ENCODE measurements around the gene ATP1B4. TPM values are rescaled to one million over a fixed set of nuclear protein-coding genes. Genes with fewer than 3 reads are reported as not detected.
A peak's percentile ranks its signal among the peaks of the same experiment; 100 is the strongest.
"Not testable (repeated sequence)": the region's sequence is repeated elsewhere in the genome, so short reads cannot be mapped to it uniquely, and the experiment has no call there.

Gene ATP1B4
- not detected in 2 replicates for total RNA-seq (2014; rRNA removed; shearing (Covaris generic))

DNA sequence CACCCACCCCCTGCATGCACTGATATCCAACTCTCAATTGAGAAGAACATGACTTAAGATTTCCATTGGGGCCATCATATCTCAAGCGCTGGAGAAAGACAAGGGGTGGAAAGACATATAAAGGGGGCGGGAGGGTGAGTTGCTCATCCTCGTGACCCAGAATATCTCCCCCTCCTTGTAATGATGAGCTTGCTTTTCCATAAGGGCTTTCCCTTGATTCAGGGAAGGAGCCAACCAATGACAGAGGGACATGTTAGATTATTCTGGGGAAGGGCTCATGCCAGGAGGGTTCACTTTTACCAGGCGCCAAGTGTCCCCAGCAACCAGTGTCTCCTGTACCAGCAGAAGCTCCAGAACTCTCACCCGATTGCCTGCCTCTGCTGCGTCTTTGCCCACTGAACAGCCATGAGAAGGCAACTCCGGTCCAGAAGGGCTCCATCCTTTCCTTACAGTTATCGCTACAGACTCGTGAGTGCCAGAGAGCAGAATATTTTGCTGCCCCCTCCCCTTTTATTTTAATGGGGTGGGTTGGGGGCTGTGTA, at the start of gene ATP1B4:
Gene ATP1B4 (plus strand): TSS at position 326 of the 542 bp plus-strand sequence. CDS start 80 bp downstream, at position 406.
- no peak for DNase-seq (ENCODE audit: low spot score)

DNA sequence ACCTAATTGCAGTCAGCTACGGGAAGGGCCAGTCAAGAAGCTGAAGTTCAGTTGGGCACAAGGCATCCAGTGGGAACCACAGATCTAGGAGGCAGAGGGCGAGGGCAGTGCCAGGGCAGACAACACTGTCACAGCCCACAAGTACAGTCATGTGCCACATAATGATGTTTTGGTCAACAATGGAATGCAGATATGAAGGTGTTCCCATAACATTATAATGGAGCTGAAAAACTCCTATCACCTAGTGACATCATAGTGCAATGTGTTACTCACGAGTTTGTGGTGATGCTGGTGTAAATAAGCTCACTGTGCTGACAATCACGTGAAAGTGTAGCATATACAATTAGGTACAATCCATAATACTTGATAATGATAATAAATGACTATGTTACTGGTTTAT, 46.1 kb upstream of the ATP1B4 start:
- peak; percentile 51 for DNase-seq (ENCODE audit: low spot score)

DNA sequence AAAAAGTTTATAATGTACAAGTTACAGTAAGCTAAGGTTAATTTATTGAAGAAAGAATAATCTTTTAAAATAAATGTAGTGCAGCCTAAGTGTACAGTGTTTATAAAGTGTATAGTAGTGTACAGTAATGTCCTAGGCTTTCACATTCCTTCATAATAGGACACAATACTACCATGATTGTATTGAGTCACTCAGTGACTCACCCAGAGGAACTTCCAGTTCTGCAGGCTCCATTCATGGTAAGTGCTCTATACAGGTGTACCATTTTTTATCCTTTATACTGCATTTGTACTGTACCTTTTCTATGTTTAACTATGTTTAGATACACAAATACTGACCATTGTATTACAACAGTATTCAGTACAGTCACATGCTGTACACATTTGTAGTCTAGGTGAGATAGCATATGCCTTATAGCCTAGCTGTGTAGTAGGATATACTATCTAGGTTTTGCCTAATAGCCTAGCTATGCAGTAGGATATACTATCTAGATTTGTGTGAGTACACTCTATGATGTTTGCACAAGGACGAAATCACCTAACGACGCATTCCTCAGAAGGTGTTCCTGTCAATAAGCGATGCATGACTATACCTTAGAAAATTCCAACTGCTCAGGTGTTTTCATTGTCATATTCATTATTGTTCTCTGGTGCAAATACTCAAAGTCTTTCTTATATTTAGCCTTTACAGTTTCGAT, 45.2 kb upstream of the ATP1B4 start:
- DNase-seq (ENCODE audit: low spot score) = peak; percentile 31

DNA sequence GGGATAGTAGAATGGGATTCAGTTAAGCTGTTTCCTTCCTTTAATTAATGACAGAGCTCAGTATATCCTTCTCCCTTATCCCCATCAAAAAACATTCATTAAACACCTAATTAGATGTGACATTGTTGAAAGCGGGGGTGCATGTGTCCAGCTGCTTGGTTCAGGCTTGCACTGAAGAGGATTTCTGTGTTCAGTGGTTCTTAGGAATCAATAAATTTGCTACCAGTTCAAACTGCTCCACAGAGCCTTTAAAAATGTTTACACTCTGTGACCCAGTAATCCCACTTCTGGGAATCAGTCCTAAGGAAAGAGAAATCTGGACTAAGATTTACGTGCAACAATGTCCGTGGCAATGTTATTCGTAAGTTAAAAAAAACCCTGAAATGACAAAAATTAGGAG, 43.5 kb upstream of the ATP1B4 start:
- DNase-seq (ENCODE audit: low spot score) = no peak

DNA sequence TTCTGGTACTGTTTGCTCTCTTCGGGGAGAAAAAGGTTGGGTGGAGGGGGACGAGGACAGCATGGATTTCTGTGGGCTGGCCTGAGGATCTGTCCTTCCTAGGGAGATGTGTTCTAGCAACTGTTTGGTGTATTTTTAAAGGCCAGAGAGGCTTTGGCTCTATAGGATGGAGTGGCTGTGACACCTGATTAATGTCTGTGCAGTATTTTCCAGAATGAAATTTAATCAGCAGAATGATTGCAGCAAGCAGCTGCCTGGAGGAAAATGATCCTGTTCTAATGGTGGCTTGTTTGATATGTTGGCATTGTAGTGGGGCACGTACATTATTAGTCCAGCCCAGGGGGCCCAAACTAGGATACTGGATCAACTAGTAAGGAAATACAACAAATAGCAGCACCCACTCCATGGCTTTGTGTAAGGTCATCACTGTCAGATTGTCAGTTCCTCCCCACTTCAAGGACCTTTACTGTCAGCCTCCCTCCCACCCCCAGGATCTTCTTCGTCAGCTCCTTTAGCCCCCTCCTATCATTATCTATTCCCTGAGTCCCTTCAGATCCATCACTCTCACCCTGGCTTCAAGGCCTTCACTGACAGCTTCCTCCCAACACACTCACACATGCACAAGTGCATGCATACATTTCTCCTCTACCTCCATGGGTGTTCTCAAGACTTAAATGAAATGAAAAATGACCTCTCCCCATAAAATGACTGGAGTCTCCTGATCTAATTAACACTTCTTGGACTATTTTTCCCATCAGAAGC, 40.2 kb upstream of the ATP1B4 start:
- DNase-seq (ENCODE audit: low spot score) = no peak

DNA sequence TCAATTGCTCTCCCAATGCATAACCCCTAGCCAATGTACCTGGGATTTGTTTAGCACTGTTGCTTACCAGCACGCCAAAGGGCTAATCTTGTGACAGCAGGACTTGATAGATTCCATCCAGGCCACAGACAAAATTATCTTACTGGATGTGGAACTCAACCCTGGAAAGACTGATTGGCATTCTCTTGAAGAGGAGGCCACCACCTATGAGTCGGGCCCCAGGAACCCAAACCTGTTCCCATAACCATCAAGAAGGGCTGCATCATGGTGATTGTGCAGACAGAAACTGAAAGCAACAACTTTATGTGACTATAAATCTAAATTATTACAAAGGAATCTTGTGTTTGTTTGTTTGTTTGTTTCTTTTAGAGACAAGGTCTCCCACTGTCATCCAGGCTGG, 30.8 kb upstream of the ATP1B4 start:
- DNase-seq (ENCODE audit: low spot score) = no peak

DNA sequence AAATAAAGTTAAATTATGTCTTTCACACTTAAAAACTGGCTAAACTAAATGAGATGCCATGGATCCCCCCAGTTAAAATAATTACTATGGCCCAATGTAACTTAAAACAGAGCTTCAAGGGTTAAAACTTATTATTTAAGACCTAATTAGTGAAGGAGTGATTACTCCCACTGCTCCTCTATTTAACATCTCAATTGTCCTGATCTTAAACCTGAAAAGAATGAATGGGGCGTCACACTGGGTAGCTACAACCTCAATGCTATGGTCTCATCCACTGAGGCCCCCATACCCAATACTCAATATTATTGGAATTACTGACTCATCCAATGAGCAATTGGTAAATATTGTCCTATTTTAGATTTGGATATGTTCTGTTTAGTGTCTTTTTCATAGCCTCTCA, 29.5 kb upstream of the ATP1B4 start:
- DNase-seq (ENCODE audit: low spot score) = no peak

DNA sequence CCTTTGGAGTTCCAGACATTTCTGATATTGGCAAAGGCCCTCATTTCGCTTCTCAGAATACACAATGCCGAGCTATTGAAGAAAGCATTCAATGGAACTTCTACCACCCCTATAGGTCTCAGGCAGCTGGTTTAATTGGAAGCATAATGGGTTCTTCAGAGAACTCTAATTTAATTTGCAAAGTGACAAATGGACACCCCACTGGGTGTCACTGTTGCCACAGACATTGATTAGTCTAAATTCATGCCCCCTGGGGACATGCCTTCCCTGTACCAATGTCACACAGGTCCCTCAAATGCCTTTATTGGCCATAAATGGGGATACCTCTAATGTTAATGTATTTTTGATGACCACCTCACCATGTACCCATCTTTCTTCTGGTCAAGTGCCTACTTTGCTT, 27.7 kb upstream of the ATP1B4 start:
- no peak for DNase-seq (ENCODE audit: low spot score)

DNA sequence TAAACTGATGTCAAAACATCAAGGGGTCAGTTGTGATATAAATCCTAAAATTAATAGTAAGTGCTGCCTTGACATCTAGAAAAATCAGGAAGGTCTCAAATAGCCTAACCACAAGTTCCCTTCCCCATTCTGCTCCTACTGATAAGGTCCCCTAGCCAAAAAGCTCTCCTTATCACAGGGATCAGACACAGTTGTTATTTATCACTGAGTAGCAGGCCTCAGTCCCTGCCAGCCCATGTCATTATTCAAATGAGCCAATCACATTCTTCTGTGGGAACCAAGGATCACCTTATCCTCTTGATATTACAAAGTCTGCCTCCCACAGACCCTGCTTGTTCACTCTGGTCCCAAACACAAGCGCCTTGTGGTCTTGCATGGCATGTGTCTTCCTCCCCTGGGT, 27.3 kb upstream of the ATP1B4 start:
- DNase-seq (ENCODE audit: low spot score) = no peak

DNA sequence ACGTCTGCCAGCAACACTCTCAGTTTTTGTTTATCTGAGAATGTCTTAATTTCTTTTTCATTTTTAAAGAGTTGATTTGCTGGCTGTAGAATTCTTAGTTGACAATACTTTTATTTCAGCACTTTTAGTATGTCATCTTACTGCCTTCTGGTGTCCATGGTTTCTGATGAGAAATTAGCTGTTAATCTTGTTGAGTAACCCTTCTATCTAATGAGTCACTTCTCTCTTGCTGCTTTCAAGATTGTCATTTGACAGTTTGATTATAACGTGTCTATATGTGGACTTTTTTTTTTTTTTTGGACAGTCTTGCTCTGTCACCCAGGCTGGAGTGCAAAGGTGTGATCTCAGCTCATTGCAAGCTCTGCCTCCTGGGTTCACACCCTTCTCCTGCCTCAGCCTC, 26.6 kb upstream of the ATP1B4 start:
- DNase-seq (ENCODE audit: low spot score) = no peak

DNA sequence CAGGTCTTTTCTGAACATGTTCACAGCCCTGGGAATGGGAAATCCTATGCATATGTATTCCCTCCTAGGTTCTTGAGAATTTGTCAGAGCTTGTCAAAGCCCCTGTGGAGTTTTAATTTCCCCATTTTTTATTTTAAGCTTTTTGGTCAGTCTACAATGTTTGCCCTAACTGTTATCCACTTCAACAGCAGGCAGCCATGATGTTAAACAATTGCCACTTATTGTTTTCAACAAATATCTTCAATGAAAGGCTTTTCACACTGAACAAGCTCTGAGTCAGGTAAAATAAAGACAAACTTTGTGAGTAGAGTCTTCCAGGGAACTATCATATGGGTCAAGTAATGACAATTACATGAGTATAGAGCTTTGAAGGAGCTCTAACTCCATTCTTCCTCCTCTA, 25.0 kb upstream of the ATP1B4 start:
- no peak for DNase-seq (ENCODE audit: low spot score)

DNA sequence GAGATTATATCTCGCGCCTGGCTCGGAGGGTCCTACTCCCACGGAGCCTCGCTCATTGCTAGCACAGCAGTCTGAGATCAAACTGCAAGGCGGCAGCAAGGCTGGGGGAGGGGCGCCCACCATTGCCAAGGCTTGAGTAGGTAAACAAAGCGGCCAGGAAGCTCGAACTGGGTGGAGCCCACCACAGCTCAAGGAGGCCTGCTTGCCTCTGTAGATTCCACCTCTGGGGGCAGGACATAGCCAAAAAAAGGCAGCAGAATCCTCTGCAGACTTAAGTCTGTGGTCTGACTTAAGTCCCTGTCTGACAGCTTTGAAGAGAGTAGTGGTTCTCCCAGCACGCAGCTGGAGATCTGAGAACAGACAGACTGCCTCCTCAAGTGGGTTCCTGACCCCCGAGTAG, 17.3 kb upstream of the ATP1B4 start:
- DNase-seq (ENCODE audit: low spot score) = not testable (repeated sequence)

DNA sequence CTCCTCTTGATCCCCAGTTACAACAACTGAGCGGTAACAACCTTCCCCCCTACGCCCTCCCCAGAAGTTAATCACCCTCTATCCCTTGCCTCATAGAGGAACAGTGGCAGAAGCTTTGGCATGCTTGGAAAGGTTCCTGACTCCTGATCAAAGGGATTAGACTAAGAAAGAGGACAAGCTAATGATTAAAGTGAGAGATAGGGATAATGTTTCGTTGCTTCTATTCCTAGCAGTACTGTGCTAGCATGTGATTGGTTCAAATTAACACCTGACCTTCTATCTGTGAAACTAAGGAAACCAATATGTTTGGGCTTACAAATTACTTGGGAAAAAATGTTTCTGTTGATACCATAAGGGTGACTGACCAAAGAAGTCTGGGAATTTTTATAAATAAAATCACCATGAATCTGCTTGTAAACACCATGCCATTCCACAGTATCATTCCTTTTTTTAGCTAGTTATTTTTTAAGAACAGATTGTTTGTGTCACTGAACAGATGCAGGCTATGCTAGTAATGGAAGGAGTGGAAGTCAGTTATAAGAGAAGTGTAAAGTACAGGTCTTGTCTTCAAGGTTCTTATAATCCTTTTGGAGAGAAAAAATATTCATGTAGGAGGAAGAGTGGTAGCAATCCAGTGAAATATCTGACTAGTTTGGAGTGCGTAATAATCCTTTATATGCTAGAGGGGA, 11.3 kb upstream of the ATP1B4 start:
- DNase-seq (ENCODE audit: low spot score) = no peak

DNA sequence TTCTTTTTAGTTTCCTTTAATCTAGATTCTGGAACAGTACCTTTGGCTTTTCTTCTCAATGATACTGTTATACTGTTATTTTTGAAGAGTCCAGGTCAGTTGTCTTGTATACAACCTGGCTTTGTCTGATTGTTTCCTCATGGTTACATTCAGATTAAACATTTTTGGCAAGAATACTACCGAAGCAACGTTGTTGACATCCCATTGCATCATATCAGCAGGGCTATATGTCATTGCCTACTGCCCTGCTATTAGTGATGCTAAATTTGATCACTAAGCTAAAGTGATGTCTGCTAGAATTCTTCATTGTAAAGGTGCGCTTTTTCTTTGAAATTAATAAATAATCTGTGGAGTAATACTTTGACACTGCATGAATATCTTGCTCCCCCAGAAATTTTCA, 5.8 kb upstream of the ATP1B4 start:
- DNase-seq (ENCODE audit: low spot score) = no peak

DNA sequence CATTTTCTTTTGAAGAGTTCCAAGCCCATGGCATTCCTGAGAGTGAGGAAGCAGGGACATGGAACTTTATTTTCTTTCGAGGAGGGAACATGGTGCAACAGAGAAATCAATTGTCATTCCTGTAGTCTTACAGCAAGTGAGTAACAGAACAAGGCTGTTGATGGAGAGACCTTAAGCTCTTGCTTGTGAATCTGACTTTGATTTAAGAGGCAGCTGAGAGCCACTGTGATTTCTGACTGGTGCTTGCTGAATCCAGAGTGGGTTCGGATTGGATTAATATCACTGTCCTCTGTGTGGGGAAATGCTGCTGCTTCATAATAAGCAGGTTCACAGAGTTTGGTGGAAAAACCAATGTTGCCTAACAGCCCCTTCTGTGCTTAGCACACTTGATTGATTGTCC, 4.7 kb upstream of the ATP1B4 start:
- no peak for DNase-seq (ENCODE audit: low spot score)

DNA sequence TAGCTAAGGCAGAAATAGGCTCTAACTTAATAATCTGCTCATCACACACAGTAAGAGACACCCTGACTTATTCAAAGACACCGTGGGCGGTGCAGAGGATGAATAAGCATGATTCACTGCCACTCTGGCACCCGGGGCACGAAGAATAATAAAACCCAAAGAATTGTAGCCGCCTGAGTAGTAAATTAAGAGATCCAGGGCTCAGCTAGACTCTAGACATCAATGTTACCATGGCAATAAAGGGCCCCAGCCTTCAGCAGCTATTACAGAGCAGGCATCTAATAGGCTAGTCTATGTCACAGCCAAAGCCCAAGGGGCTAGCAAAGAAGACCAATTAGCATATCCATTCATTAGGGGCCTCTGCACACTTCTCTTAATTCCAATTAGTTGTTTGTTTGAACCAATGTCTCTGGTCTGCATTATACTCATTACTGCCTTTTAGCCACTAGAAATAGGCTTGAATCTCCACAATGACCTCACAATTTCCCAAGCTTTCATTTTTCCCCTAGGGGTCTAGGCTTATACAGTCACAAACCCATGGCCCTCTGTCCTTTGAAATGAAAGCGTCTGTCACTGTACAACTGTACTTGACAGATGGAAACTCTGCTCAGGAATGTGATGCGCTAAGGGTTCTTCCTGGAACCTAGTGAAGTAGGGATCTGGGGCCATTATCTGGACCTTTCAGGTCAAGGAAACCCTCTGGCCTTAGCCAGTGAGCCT, 3.0 kb upstream of the ATP1B4 start:
- DNase-seq (ENCODE audit: low spot score) = no peak

DNA sequence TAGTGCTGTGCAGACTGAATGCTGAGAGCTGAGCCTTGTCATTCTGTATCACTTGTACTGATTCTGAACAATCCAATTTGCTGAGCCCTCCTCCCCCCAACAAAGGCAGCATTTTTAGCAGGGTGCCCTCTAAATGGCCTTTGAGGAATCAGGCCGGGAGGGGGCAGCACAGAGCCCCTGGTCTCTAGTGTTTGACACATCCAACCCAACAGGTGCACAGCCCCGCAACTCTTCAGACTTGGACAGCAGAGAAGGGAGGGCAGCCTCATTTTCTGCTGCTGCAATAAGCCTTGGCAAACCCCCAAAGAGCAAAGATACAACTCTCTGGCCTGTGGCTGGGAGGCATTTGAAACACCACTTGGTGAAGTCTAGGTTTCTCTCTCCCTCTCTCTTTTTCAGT, 3.4 kb downstream of the ATP1B4 start:
- DNase-seq (ENCODE audit: low spot score) = peak; percentile 6

DNA sequence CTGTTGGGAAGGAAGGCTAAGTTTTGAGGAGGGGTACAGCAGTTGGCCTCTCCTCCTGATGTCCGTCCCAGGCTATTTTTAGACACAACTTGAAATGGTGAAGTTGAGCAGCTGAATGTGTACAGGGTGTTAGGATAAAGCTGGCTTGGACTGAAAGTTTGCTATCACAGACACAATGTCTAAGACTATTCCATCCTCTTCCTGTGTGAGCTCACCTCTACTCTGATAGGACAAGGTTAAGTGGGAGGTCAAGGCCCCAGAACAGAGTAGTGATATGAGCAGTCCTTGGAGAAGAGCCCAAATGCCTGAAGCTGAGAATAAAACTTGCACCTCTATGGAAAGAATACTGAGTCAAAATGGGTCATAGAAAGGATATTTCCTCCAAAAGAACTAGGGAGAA, 4.1 kb downstream of the ATP1B4 start:
- DNase-seq (ENCODE audit: low spot score) = no peak

DNA sequence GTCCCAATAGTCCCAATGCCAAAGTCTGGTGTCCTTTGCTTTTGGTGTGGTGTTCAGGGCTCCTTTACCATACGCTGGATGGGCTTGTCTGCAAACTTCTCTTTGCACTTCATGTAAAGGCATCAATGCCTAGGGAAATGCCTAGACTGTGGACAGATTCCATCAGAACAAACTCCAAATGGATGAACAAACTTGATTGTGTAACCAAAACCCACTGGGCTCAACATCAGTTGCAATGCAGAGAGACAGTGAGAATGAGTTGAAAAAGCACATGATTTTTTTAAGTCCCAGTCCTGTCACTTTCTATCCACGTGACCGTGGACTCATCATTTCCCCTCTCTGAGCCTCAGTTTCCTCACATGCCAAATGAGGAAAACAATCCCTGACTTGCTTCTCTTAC, 4.9 kb downstream of the ATP1B4 start:
- DNase-seq (ENCODE audit: low spot score) = no peak

DNA sequence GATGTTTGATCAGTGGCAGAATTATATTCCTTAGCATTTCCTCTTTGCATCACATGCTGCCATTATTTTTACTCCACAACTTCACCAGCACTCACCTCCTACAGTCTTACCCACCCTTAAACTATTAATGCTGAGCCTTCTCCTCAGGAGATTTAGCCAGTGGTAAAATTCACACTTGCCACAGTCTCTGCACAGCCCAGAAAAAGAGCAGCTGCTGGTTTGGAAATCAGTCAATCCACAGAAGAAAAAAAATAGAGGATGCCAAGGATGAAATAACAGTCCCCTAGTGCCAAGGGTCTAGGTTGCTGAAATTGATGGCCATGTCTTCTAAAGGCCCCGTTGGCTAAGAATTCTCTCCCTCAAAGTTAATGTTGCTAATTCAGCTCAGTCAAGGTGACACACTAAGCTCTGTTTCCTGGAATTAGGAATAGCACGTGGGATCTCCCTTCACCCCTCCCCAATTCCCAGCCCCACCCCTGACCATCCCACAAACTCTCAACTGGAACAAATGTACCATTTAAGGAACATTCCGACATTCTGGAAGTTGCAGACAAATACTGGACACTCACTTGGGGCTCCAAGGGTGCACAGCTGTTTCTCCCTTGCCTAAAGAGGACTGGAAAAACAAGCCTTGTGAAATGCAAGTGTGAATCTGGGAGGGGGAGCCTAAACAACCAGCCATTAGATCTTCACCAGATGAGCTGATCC, 5.7 kb downstream of the ATP1B4 start:
- DNase-seq (ENCODE audit: low spot score) = no peak

DNA sequence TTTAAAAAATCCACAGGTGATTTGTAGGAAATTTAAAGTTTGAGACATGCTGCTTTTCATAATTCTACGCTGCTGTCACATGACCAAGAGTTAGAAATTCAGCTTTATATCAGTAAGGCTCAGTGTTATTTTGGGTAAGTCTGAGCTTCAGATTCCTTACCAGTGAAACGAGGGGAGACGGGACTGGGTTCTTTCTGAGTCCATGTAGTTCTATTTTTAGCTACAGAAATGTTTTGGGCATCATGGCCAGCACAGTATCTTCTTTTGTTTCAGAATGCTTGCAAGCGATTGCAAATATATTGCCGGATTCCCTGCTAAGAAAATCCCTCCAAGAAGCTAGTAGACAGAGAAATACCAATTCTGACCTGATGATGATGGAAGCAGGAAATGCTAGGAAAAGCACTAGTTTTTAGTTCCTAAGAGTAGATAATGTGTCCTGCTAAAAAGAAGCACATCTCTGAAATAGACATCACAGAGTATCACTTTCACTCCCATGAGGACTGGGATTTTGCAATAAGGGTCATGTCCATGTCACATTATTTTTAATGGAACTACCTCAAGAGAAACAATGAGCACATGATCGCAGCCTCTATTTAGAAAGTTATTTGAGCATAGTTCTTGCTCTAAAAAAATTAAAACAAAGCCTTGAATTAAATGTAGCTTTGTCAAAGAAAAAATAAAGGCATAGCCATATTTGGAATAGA, 10.9 kb downstream of the ATP1B4 start:
- DNase-seq (ENCODE audit: low spot score) = no peak
